GM06990 (cell line): ENCODE data around the gene LRBA.
A peak's percentile ranks its signal among the peaks of the same experiment; 100 is the strongest.

Source experiments
- DNase-seq: peaks from one replicate; pipeline ENCODE4 v3.0.0-alpha.2; 2011; ENCODE audit not compliant: insufficient read length; ENCODE audit errors: extremely low read depth
- H3K27me3 ChIP-seq: replicated peaks from 2 replicates; pipeline ENCODE4 v1.6.0; 2011; ENCODE audit warnings: low read length; ENCODE audit not compliant: control insufficient read depth, insufficient read depth
- H3K36me3 ChIP-seq: 2 replicates; pipeline ENCODE4 v1.5.1; 2011; ENCODE audit warnings: low read length; ENCODE audit not compliant: control insufficient read depth, insufficient read depth
- H3K4me3 ChIP-seq: replicated peaks from 2 replicates; pipeline ENCODE4 v1.5.1; 2011; ENCODE audit warnings: low read depth, mild to moderate bottlenecking, control low read depth, low read length
- CTCF ChIP-seq: IDR thresholded peaks from 2 replicates; pipeline ENCODE4 v1.5.1; 2011; ENCODE audit warnings: low read length, control low read depth, mild to moderate bottlenecking, inconsistent platforms; ENCODE audit not compliant: insufficient read depth, poor library complexity, severe bottlenecking

The LRBA gene

GRCh38 chr4:150306719-150307118 is 708.4 kb downstream of the LRBA start:
- Histone ChIP-seq H3K27me3 (no peaks in the 10 kb centered on the region), H3K4me3 (no peak overlapping the region), H3K36me3 (no peaks in the 10 kb centered on the region)
- no peak for DNase-seq
- TF ChIP-seq CTCF = no peak

DNA sequence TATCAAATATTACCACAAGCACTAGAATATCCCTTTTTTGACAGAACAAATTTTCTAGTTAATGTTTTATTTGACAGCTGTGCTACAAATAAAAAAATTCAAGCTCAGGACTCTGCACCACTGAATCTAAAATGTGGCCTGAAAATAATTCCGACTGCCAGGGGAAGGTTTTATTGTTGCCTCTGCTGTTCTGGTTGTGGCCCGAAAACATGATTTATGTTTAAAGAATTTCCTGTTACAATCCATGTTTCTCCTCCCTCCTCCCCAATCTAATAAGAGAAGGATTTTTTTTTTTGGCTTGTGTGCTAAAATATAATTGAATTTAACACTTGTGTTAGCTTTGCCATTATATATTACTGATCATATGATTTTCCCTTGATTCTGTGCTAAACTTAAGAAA is 709.1 kb downstream of the LRBA start:
- Histone ChIP-seq H3K36me3 (no peaks in the 10 kb centered on the region), H3K27me3 (no peaks in the 10 kb centered on the region), H3K4me3 (no peak overlapping the region)
- DNase-seq = no peak
- TF ChIP-seq CTCF = no peak

DNA sequence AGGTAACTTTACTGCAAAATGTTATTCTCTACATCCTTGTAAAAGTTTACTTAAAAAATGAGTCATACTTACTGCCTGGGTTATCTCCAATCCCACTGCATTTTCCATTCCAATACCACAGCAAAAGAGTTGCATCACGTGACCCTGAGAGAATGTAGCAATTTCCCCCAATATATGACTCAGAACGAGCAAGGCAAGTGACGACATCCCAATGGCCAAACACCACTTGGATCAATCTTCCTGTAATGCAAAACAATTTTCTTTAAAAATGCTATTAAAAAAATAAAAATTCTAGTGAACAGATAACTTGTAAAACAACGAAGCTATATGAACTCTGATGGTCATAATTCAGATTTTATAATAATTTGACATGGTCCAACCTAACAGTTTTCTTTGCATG is 712.5 kb downstream of the LRBA start:
- H3K36me3 ChIP-seq = no peaks in the 10 kb centered on the region
- H3K4me3 ChIP-seq = no peak overlapping the region
- DNase-seq = no peak
- H3K27me3 ChIP-seq = no peaks in the 10 kb centered on the region
- TF ChIP-seq CTCF = no peak

- DNase-seq = no peak
- TF ChIP-seq CTCF = no peak
- Histone ChIP-seq H3K4me3 (no peak overlapping the region), H3K36me3 (no peaks in the 10 kb centered on the region), H3K27me3 (no peaks in the 10 kb centered on the region)
Observed at GRCh38 chr4:150299816-150300215, 715.3 kb downstream of the LRBA start.

- Histone ChIP-seq H3K36me3 (no peaks in the 10 kb centered on the region), H3K4me3 (no peak overlapping the region), H3K27me3 (no peaks in the 10 kb centered on the region)
- no peak for DNase-seq
- peak; percentile 54 for TF ChIP-seq CTCF
Observed at GRCh38 chr4:150297861-150298474, 717.1 kb downstream of the LRBA start.

DNA sequence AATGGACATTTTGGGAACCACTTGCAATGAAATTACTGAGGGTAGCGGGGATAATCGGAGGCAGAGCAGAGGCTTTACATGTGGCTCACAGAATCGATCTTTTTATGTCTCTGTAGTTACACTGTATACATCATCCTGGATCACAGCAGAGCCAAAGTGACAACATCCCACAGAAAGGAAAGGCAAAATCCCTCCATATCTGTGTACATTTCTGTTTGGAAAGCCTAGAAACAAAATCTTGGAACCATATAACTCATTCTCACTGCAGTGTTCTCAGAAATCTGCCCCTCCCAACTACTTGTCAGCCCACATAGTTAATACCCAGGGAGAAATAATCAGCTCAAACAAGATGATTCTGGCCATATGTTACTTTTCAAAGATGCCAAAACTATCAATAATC is 725.2 kb downstream of the LRBA start:
- no peak for DNase-seq
- Histone ChIP-seq H3K27me3 (no peaks in the 10 kb centered on the region), H3K36me3 (no peaks in the 10 kb centered on the region), H3K4me3 (no peak overlapping the region)
- no peak for TF ChIP-seq CTCF
